ENCODE data around the gene MEIOB. TPM values are rescaled to one million over a fixed set of nuclear protein-coding genes. Genes with fewer than 3 reads are reported as not detected.

MEIOB gene
- polyA plus RNA-seq, 1 of the 3 experiments (the other 2 are of a cell fraction), result not detected

DNA sequence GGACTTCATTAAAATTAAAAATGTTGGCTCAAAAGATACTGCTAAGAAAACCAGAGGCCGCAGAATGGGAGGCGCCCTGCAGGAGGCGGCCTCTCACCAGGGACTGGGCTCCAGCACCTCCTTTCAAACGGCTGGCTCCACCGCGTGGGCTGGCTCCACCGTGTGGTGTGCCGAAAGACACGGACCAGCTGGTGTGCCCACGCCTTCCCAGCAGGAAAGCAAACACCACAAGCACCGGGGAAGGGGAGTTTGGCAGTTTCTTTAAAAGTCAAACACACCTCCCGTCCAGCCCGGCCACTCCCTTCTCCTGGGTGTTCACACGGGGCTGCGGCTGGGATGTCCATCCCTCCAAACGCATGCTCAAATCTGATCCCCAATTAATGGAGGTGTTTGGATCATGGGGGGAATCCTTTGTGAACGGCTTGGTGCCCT is 59.2 kb downstream of the MEIOB start:
- TF ChIP-seq TAF1 (IDR thresholded peaks at IDR 0.05; ENCODE audit: borderline replicate concordance, low read depth, low read length) (no peak), FOXM1 (IDR thresholded peaks at IDR 0.05; ENCODE audit: low read depth) (no peak), TEAD4 (IDR thresholded peaks at IDR 0.05; ENCODE audit: borderline replicate concordance, insufficient read depth) (no peak), ELF1 (IDR thresholded peaks at IDR 0.05) (no peak), CHD2 (IDR thresholded peaks at IDR 0.05; ENCODE audit: low read length, partially characterized antibody) (no peak), MXI1 (IDR thresholded peaks at IDR 0.05; ENCODE audit: low read depth, low read length) (peak; percentile 47; the same call in 1 of the 2 replicates), SIN3A (IDR thresholded peaks at IDR 0.05; ENCODE audit: borderline replicate concordance, low read depth, low read length) (no peak), GABPA (IDR thresholded peaks at IDR 0.05; ENCODE audit: low read depth) (no peak), EP300 (IDR thresholded peaks at IDR 0.05; ENCODE audit: borderline replicate concordance in 1 of 2, low read depth in 1 of 2, low read length in 1 of 2) (no peak), TCF12 (IDR thresholded peaks at IDR 0.05) (no peak), FOSL2 (IDR thresholded peaks at IDR 0.05; ENCODE audit: borderline replicate concordance, low read depth) (no peak), SMC3 (IDR thresholded peaks at IDR 0.05; ENCODE audit: low read depth, low read length) (peak; percentile 37), RAD21 (IDR thresholded peaks at IDR 0.05; ENCODE audit: low read length) (peak; percentile 59), EZH2phosphoT487 (IDR thresholded peaks at IDR 0.05; ENCODE audit: borderline replicate concordance, low read depth) (no peak), RXRA (IDR thresholded peaks at IDR 0.05; ENCODE audit: borderline replicate concordance, low read depth) (no peak)
- TF ChIP-seq, protein P1, sequence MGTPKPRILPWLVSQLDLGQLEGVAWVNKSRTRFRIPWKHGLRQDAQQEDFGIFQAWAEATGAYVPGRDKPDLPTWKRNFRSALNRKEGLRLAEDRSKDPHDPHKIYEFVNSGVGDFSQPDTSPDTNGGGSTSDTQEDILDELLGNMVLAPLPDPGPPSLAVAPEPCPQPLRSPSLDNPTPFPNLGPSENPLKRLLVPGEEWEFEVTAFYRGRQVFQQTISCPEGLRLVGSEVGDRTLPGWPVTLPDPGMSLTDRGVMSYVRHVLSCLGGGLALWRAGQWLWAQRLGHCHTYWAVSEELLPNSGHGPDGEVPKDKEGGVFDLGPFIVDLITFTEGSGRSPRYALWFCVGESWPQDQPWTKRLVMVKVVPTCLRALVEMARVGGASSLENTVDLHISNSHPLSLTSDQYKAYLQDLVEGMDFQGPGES (IDR thresholded peaks at IDR 0.05; ENCODE audit: low read depth, low read length), result no peak
- TF ChIP-seq, protein P2, sequence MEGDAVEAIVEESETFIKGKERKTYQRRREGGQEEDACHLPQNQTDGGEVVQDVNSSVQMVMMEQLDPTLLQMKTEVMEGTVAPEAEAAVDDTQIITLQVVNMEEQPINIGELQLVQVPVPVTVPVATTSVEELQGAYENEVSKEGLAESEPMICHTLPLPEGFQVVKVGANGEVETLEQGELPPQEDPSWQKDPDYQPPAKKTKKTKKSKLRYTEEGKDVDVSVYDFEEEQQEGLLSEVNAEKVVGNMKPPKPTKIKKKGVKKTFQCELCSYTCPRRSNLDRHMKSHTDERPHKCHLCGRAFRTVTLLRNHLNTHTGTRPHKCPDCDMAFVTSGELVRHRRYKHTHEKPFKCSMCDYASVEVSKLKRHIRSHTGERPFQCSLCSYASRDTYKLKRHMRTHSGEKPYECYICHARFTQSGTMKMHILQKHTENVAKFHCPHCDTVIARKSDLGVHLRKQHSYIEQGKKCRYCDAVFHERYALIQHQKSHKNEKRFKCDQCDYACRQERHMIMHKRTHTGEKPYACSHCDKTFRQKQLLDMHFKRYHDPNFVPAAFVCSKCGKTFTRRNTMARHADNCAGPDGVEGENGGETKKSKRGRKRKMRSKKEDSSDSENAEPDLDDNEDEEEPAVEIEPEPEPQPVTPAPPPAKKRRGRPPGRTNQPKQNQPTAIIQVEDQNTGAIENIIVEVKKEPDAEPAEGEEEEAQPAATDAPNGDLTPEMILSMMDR (IDR thresholded peaks at IDR 0.05), result peak; percentile 48
- TF ChIP-seq, protein P3, sequence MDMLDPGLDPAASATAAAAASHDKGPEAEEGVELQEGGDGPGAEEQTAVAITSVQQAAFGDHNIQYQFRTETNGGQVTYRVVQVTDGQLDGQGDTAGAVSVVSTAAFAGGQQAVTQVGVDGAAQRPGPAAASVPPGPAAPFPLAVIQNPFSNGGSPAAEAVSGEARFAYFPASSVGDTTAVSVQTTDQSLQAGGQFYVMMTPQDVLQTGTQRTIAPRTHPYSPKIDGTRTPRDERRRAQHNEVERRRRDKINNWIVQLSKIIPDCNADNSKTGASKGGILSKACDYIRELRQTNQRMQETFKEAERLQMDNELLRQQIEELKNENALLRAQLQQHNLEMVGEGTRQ (IDR thresholded peaks at IDR 0.05; ENCODE audit: borderline replicate concordance, low read depth, low read length), result no peak
- TF ChIP-seq, protein P4, sequence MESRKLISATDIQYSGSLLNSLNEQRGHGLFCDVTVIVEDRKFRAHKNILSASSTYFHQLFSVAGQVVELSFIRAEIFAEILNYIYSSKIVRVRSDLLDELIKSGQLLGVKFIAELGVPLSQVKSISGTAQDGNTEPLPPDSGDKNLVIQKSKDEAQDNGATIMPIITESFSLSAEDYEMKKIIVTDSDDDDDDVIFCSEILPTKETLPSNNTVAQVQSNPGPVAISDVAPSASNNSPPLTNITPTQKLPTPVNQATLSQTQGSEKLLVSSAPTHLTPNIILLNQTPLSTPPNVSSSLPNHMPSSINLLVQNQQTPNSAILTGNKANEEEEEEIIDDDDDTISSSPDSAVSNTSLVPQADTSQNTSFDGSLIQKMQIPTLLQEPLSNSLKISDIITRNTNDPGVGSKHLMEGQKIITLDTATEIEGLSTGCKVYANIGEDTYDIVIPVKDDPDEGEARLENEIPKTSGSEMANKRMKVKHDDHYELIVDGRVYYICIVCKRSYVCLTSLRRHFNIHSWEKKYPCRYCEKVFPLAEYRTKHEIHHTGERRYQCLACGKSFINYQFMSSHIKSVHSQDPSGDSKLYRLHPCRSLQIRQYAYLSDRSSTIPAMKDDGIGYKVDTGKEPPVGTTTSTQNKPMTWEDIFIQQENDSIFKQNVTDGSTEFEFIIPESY (IDR thresholded peaks at IDR 0.05; ENCODE audit: borderline replicate concordance, low read depth), result no peak
- TF ChIP-seq, protein P5, sequence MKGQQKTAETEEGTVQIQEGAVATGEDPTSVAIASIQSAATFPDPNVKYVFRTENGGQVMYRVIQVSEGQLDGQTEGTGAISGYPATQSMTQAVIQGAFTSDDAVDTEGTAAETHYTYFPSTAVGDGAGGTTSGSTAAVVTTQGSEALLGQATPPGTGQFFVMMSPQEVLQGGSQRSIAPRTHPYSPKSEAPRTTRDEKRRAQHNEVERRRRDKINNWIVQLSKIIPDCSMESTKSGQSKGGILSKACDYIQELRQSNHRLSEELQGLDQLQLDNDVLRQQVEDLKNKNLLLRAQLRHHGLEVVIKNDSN (IDR thresholded peaks at IDR 0.05; ENCODE audit: borderline replicate concordance, low read depth), result no peak
- WGBS (ENCODE audit: low lambda C conversion rate), result 75% methylated on average over 15 of the region's 17 CpGs
- Histone ChIP-seq H3F3A (replicated peaks; ENCODE audit: insufficient read depth) (peaks cover 7% of the 10 kb centered on the region), H3K27ac (ENCODE audit: low read depth in 2 of 2, low read length in 1 of 2) (no peak overlapping the region), H3K36me3 (replicated peaks in 1 of 2; ENCODE audit: control insufficient read depth in 1 of 2, insufficient read depth in 2 of 2, low read length in 1 of 2) (peaks cover 0 to 20% of the 10 kb centered on the region in 2 experiments), H3K27me3 (ENCODE audit: insufficient read depth) (no peaks in the 10 kb centered on the region), H2AFZ (ENCODE audit: low read depth) (no peak overlapping the region), H3K9ac (no peak overlapping the region), H3K79me2 (ENCODE audit: insufficient read depth) (peaks cover 4% of the 10 kb centered on the region; the same call in 1 of the 2 replicates), H3K9me3 (no peaks in the 10 kb centered on the region), H3K9me2 (no peaks in the 10 kb centered on the region), H3K4me1 (ENCODE audit: control insufficient read depth in 1 of 2, insufficient read depth in 2 of 2, low read depth in 1 of 2, low read length in 1 of 2) (no peaks in the 10 kb centered on the region), H4K20me1 (ENCODE audit: insufficient read depth) (no peaks in the 10 kb centered on the region), H3K4me3 (ENCODE audit: low read depth in 2 of 2, low read length in 1 of 2) (no peak overlapping the region), H3K4me2 (no peak overlapping the region)
- peak; percentile 84 for DNase-seq
- ChIA-PET POLR2A (interaction anchor here (1.3 kb wide), 1 partner anchor 14 kb away, joined by 3 read pairs; the partner anchor contains the start of genes FAHD1 and HAGH), CTCF (interaction anchor here (0.7 to 2.0 kb wide), 3 partner anchors 14 to 654 kb away, joined by 3 to 7 read pairs (median 3); partner anchors contain the start of genes FAHD1 and HAGH)

Data from SK-N-SH (cell line).